Endothelial cell (in vitro differentiated cells): ENCODE data around the gene ADH4. TPM values are rescaled to one million over a fixed set of nuclear protein-coding genes. Genes with fewer than 3 reads are reported as not detected.

Source experiments
- DNase-seq: peaks from one replicate; pipeline ENCODE4 v3.0.0; 2021; ENCODE audit warnings: low spot score
- H3K27ac Mint-ChIP-seq: one replicate; pipeline ENCODE4 v1.8.0; 2021; ENCODE audit warnings: mixed read lengths, inconsistent platforms; ENCODE audit not compliant: unreplicated experiment
- H3K27me3 Mint-ChIP-seq: one replicate; pipeline ENCODE4 v1.8.0; 2021; ENCODE audit warnings: mild to moderate bottlenecking, moderate library complexity, mixed read lengths, inconsistent platforms; ENCODE audit not compliant: unreplicated experiment
- H3K36me3 Mint-ChIP-seq: one replicate; pipeline ENCODE4 v1.8.0; 2021; ENCODE audit warnings: mild to moderate bottlenecking, low read depth, mixed read lengths, inconsistent platforms; ENCODE audit not compliant: unreplicated experiment
- H3K4me1 Mint-ChIP-seq: one replicate; pipeline ENCODE4 v1.8.0; 2021; ENCODE audit warnings: mild to moderate bottlenecking, mixed read lengths, inconsistent platforms; ENCODE audit not compliant: unreplicated experiment
- H3K4me3 Mint-ChIP-seq: one replicate; pipeline ENCODE4 v1.8.0; 2021; ENCODE audit warnings: mild to moderate bottlenecking, mixed read lengths, inconsistent platforms; ENCODE audit not compliant: unreplicated experiment
- H3K9me3 Mint-ChIP-seq: one replicate; pipeline ENCODE4 v1.8.0; 2021; ENCODE audit warnings: mixed read lengths, inconsistent platforms; ENCODE audit not compliant: unreplicated experiment
- CTCF ChIP-seq: fragments of 200-600 bp; sonication (generic); IDR thresholded peaks from one replicate; pipeline ENCODE4 v1.5.0; 2021; ENCODE audit warnings: antibody characterized with exemption; ENCODE audit not compliant: unreplicated experiment
- total RNA-seq: library from RNA; stranded (reverse); fragmentation: NEBNext Ultra II Directional; extraction: Animal tissue kit (Norgen Biotek cat#: 25700); gene quantifications from one replicate; pipeline ENCODE4 v1.2.1, GENCODE V29; 2021; ENCODE audit not compliant: unreplicated experiment

Gene ADH4
- total RNA-seq, 1 donor from 2014 or later: not detected

- TF ChIP-seq CTCF: no peak
- no peak overlapping the region for H3K4me3 Mint-ChIP-seq
Measured at GRCh38 chr4:99180382-99181070, 36.4 kb upstream of the ADH4 start.

GRCh38 chr4:99179626-99180025, 35.5 kb upstream of the ADH4 start:
- Mint-ChIP-seq H3K27me3 (no peaks in the 10 kb centered on the region), H3K4me3 (no peak overlapping the region), H3K27ac (no peak overlapping the region), H3K9me3 (no peaks in the 10 kb centered on the region), H3K36me3 (no peaks in the 10 kb centered on the region), H3K4me1 (no peaks in the 10 kb centered on the region)
- no peak for DNase-seq
- TF ChIP-seq CTCF: no peak

More at GRCh38 chr4:99180382-99181070, 36.4 kb upstream of the ADH4 start:
- Mint-ChIP-seq H3K36me3 (no peaks in the 10 kb centered on the region), H3K4me1 (no peaks in the 10 kb centered on the region), H3K27ac (no peak overlapping the region), H3K27me3 (no peaks in the 10 kb centered on the region), H3K9me3 (no peaks in the 10 kb centered on the region)
- DNase-seq: no peak

DNA sequence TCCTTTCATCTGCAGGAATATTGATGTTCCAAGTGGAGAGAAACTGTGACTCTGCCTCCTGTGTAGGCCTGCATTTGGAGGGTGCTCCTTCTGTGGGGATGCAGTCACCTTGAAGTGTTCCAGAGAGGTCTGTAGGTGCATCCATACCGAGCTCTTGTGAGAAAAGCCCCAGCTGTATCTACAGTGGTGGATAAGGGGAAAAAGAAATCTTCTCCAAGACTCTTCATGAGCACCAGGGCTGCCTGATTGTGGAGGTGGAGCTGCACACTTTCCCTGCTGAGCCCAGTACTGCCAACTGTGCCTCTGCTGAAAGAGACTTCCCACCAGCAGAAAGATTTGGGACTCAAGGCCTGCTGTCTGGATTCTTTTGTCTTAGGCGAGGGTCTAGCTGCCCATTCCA, 35.1 kb upstream of the ADH4 start:
- no peak for DNase-seq
- H3K27ac Mint-ChIP-seq: no peak overlapping the region
- H3K36me3 Mint-ChIP-seq: no peaks in the 10 kb centered on the region
- no peaks in the 10 kb centered on the region for H3K9me3 Mint-ChIP-seq
- H3K4me3 Mint-ChIP-seq: no peak overlapping the region
- H3K4me1 Mint-ChIP-seq: no peaks in the 10 kb centered on the region
- no peak for TF ChIP-seq CTCF
- H3K27me3 Mint-ChIP-seq: no peaks in the 10 kb centered on the region

DNA sequence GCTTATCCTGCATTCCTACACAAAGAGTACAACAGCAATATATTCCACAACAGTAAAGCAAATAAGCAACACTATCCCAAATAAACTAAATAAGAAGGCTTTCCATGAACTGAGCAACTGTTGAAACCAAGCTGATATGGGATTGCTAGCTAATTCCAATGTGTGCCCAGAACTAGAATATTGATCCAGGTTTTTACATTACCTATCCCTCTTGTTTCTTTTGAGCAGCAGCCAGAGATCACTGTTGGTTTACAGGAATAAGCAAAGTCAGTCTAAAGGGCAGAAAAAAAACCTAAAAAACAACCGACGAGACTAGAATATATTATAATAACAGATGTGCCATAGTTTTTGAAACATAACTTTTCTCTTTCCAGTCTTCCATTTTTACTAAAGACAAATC, 22.4 kb upstream of the ADH4 start:
- H3K4me1 Mint-ChIP-seq: no peaks in the 10 kb centered on the region
- no peaks in the 10 kb centered on the region for H3K36me3 Mint-ChIP-seq
- DNase-seq: no peak
- no peak for TF ChIP-seq CTCF
- no peaks in the 10 kb centered on the region for H3K27me3 Mint-ChIP-seq
- H3K4me3 Mint-ChIP-seq: no peak overlapping the region
- no peaks in the 10 kb centered on the region for H3K9me3 Mint-ChIP-seq
- H3K27ac Mint-ChIP-seq: no peak overlapping the region

- Mint-ChIP-seq H3K9me3 (no peaks in the 10 kb centered on the region), H3K27me3 (no peaks in the 10 kb centered on the region), H3K27ac (no peak overlapping the region), H3K36me3 (no peaks in the 10 kb centered on the region), H3K4me1 (no peaks in the 10 kb centered on the region), H3K4me3 (no peak overlapping the region)
- DNase-seq: no peak
- TF ChIP-seq CTCF: no peak
Measured at GRCh38 chr4:99165978-99166377, 21.9 kb upstream of the ADH4 start.
